Panc1 (cell line): ENCODE results near the gene CEACAM16. TPM values are rescaled to one million over a fixed set of nuclear protein-coding genes. Genes with fewer than 3 reads are reported as not detected.
A peak's percentile ranks its signal among the peaks of the same experiment; 100 is the strongest.

ENCODE experiments used
- ATAC-seq: fragments of 200-7000 bp; cut with Tn5 transposase; 2 replicates; pipeline ENCODE4 v1.9.1; 2020; ENCODE audit warnings: mild to moderate bottlenecking, moderate library complexity
- BruUV-seq: library from RNA; stranded (reverse); fragments of 400-500 nt; replicated peaks from 2 replicates; lab custom pipeline; 2021; lab: Mats Ljungman, UMichigan
- CTCF ChIA-PET: fragments of 300-600 bp; sonication (Branson Sonifier 250); formaldehyde crosslinking; loops from one replicate; lab custom pipeline; 2022; ENCODE audit warnings: antibody characterized with exemption; lab: Charles Lee
- POLR2A ChIA-PET: fragments of 300-600 bp; sonication (Branson Sonifier 250); formaldehyde crosslinking; loops from one replicate; lab custom pipeline; 2022; ENCODE audit warnings: antibody characterized with exemption; lab: Charles Lee
- DNase-seq: peaks from one replicate; pipeline ENCODE4 v3.0.0-alpha.2; 2010; ENCODE audit warnings: low read depth, low spot score
- H3K27ac ChIP-seq: 2 replicates; pipeline ENCODE4 v1.5.1; 2011; ENCODE audit warnings: mild to moderate bottlenecking, low read length, inconsistent platforms
- H3K27me3 ChIP-seq: fragments of 200-500 bp; sonication (Bioruptor generic); 2 replicates; pipeline ENCODE4 v1.6.0; 2014; ENCODE audit warnings: low read length, inconsistent platforms; ENCODE audit not compliant: control insufficient read depth, insufficient read depth
- H3K36me3 ChIP-seq: fragments of 200-500 bp; sonication (Bioruptor generic); 2 replicates; pipeline ENCODE4 v1.5.1; 2014; ENCODE audit warnings: inconsistent platforms, mild to moderate bottlenecking, low read length, moderate library complexity; ENCODE audit not compliant: control insufficient read depth, insufficient read depth
- H3K4me1 ChIP-seq: 2 replicates; pipeline ENCODE4 v1.5.1; 2011; ENCODE audit warnings: inconsistent platforms, mild to moderate bottlenecking, low read length, moderate library complexity; ENCODE audit not compliant: control insufficient read depth, insufficient read depth
- H3K4me3 ChIP-seq, 2 experiments: 2 replicates each; pipeline ENCODE4 v1.5.1; 2011 to 2012; ENCODE audit warnings: low read depth in 2 of 2, low read length in 2 of 2, mild to moderate bottlenecking in 2 of 2, inconsistent platforms in 1 of 2, moderate library complexity in 1 of 2
- H3K9me3 ChIP-seq: fragments of 200-500 bp; sonication (Bioruptor generic); 2 replicates; pipeline ENCODE4 v1.5.1; 2014; ENCODE audit warnings: low read depth, mild to moderate bottlenecking, inconsistent platforms, low read length, moderate library complexity; ENCODE audit not compliant: control insufficient read depth, insufficient read depth
- POLR2AphosphoS5 ChIP-seq: IDR thresholded peaks from 2 replicates; pipeline ENCODE4 v1.6.1; 2012; ENCODE audit warnings: mild to moderate bottlenecking, low read depth, low read length, moderate library complexity
- SIN3A ChIP-seq: IDR thresholded peaks from 2 replicates; pipeline ENCODE4 v1.6.1; 2012; ENCODE audit warnings: low read depth, mild to moderate bottlenecking, low read length, moderate library complexity, borderline replicate concordance; ENCODE audit not compliant: insufficient read depth
- TCF7L2 ChIP-seq: IDR thresholded peaks from 2 replicates; pipeline ENCODE4 v1.6.1; 2011; ENCODE audit warnings: mild to moderate bottlenecking, low read depth, low read length, inconsistent platforms
- in situ Hi-C: cut with HindIII; loops from 2 replicates; pipeline ENCODE4 v1.10.0; 2016; ENCODE audit warnings: low sequenced_read_pairs, low pct_unique_long_range_greater_than_20kb
- intact Hi-C: fragments of 100-400 bp; cut with micrococcal nuclease; formaldehyde crosslinking; loops from one replicate; pipeline ENCODE4 v1.10.0; 2022; ENCODE audit not compliant: unreplicated experiment
- total RNA-seq: library from RNA; stranded (reverse); gene quantifications from one replicate; pipeline ENCODE4 v1.2.1, GENCODE V29; 2021; ENCODE audit not compliant: unreplicated experiment
- TF ChIP-seq, protein P1 (sequence below): fragments of 450-650 bp; IDR thresholded peaks from 2 replicates; pipeline ENCODE4 v1.5.1; 2017; ENCODE audit warnings: mild to moderate bottlenecking
- TF ChIP-seq, protein P2 (sequence below), 2 experiments: IDR thresholded peaks; 2 replicates each; pipeline ENCODE4 v1.6.1; 2011 to 2012; ENCODE audit warnings: low read depth in 2 of 2, control low read depth in 1 of 2, low read length in 1 of 2, mild to moderate bottlenecking in 1 of 2, moderate library complexity in 1 of 2; ENCODE audit not compliant: insufficient read depth in 1 of 2

CEACAM16 gene
- total RNA-seq, 1 experiment from 2014 or later, result not detected

DNA sequence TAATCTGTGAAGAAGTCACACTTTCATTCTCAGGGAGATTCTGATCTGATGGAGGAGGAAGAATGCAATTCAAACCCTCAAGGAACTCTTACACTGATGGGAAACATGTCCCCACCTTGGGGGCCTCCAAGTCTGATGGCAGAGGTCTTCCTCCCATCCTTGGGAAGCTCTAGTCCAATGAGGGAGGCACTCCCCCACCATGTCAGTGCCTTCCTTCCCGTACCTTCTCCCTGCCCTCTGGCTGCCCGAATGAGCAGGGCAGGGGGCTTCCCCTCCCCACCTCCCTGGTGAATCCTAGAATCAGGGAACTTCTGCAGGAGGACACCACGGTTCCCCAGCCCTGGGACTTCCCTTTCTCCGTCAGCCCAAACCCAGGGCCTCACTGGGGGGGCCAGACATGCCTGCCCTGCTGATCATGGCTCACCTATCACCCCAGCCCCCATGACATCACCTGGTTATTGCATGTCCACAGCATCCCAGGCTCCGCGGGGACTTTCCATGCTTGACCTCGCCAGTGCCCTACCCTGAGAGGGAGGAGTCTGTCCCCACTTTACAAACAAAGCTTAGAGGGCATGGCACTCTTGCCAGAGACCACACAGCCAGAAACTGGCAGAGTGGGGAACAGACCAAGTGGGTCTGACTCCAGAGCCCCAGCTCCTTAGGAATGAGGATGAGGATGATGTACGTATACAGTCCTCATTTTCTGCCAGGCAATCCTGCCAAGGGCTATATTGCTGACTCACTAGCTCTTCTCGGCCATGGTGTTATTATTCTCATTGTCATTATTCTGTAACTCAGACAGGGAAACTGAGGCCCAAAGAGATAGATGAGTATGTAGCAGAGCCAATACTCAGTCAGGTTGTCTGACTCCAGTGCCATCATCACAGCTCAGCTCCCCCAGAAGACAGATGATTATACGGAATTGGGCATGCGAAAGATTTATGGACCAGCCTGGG lies 39.9 kb downstream of the CEACAM16 start:
- POLR2A ChIA-PET, result no interaction called here
- Histone ChIP-seq H3K9me3 (no peaks in the 10 kb centered on the region), H3K4me3 (no peak overlapping the region), H3K36me3 (no peaks in the 10 kb centered on the region), H3K27me3 (no peaks in the 10 kb centered on the region), H3K4me1 (peaks cover 50% of the 10 kb centered on the region), H3K27ac (peak overlapping the region; percentile 83)
- ATAC-seq (no peak), DNase-seq (no peak)
- CTCF ChIA-PET, result interaction anchor here (0.5 kb wide), 2 partner anchors 15 to 49 kb away, joined by 3 read pairs; no protein-coding TSS in a partner anchor
- TF ChIP-seq POLR2AphosphoS5, result no peak
- TF ChIP-seq, protein P1, sequence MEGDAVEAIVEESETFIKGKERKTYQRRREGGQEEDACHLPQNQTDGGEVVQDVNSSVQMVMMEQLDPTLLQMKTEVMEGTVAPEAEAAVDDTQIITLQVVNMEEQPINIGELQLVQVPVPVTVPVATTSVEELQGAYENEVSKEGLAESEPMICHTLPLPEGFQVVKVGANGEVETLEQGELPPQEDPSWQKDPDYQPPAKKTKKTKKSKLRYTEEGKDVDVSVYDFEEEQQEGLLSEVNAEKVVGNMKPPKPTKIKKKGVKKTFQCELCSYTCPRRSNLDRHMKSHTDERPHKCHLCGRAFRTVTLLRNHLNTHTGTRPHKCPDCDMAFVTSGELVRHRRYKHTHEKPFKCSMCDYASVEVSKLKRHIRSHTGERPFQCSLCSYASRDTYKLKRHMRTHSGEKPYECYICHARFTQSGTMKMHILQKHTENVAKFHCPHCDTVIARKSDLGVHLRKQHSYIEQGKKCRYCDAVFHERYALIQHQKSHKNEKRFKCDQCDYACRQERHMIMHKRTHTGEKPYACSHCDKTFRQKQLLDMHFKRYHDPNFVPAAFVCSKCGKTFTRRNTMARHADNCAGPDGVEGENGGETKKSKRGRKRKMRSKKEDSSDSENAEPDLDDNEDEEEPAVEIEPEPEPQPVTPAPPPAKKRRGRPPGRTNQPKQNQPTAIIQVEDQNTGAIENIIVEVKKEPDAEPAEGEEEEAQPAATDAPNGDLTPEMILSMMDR, result no peak
- in situ Hi-C loops (no loop called here), intact Hi-C loops (no loop called here)
- BruUV-seq, result no TSS peak

DNA sequence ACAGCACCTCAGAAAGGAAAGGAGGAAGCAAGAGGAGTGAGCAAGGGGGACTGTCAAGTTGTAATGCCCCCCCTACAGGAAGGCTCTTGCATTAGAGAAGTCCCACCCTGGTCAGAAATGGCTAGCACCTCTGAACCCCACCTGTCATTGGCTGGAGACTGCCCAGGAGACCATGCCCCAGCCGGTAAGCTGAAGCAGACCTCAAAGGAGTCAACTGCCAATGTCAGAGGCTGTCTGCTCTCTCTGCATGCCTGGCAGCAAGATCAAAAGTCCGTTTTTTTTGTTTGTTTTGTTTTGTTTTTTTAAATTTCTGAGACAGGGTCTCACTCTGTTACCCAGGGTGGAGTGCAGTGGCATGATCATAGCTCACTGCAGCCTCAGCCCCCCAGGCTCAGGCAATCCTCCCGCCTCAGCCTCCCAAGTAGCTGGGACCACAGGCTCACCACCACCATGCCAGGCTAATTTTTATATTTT lies 41.4 kb downstream of the CEACAM16 start:
- H3K36me3 ChIP-seq, result no peaks in the 10 kb centered on the region
- BruUV-seq, result no TSS peak
- H3K9me3 ChIP-seq, result no peaks in the 10 kb centered on the region
- H3K27ac ChIP-seq, result peak overlapping the region; percentile 92
- ChIA-PET POLR2A (no interaction called here), CTCF (no interaction called here)
- no peaks in the 10 kb centered on the region for H3K27me3 ChIP-seq
- in situ Hi-C loops (no loop called here), intact Hi-C loops (no loop called here)
- no peak overlapping the region for H3K4me3 ChIP-seq
- peaks cover 57% of the 10 kb centered on the region for H3K4me1 ChIP-seq
- DNase-seq (no peak), ATAC-seq (no peak)
- no peak for TF ChIP-seq SIN3A
- no peak for TF ChIP-seq POLR2AphosphoS5
- TF ChIP-seq, protein P2, sequence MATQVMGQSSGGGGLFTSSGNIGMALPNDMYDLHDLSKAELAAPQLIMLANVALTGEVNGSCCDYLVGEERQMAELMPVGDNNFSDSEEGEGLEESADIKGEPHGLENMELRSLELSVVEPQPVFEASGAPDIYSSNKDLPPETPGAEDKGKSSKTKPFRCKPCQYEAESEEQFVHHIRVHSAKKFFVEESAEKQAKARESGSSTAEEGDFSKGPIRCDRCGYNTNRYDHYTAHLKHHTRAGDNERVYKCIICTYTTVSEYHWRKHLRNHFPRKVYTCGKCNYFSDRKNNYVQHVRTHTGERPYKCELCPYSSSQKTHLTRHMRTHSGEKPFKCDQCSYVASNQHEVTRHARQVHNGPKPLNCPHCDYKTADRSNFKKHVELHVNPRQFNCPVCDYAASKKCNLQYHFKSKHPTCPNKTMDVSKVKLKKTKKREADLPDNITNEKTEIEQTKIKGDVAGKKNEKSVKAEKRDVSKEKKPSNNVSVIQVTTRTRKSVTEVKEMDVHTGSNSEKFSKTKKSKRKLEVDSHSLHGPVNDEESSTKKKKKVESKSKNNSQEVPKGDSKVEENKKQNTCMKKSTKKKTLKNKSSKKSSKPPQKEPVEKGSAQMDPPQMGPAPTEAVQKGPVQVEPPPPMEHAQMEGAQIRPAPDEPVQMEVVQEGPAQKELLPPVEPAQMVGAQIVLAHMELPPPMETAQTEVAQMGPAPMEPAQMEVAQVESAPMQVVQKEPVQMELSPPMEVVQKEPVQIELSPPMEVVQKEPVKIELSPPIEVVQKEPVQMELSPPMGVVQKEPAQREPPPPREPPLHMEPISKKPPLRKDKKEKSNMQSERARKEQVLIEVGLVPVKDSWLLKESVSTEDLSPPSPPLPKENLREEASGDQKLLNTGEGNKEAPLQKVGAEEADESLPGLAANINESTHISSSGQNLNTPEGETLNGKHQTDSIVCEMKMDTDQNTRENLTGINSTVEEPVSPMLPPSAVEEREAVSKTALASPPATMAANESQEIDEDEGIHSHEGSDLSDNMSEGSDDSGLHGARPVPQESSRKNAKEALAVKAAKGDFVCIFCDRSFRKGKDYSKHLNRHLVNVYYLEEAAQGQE (IDR thresholded peaks at IDR 0.05; ENCODE audit: insufficient read depth in 1 of 2, low read depth in 2 of 2, low read length in 1 of 2), result no peak
- TF ChIP-seq TCF7L2, result no peak
- TF ChIP-seq, protein P1, result no peak
